DOHH2 (cell line): ENCODE data around the gene DUSP12.

Source experiments
- H3F3A ChIP-seq: fragments of 200-600 bp; sonication (generic), shearing (Covaris generic); 2 replicates; pipeline ENCODE4 v1.6.0; 2016; ENCODE audit warnings: antibody characterized with exemption, mild to moderate bottlenecking; ENCODE audit not compliant: control insufficient read depth, insufficient read depth
- H3K27ac ChIP-seq: fragments of 200-600 bp; sonication (generic); 2 replicates; pipeline ENCODE4 v1.5.1; 2014; ENCODE audit warnings: low read depth, mild to moderate bottlenecking, low read length, moderate library complexity
- H3K27me3 ChIP-seq: fragments of 200-600 bp; sonication (generic); 2 replicates; pipeline ENCODE4 v1.6.1; 2014; ENCODE audit warnings: mild to moderate bottlenecking, low read length, mixed read lengths; ENCODE audit not compliant: control insufficient read depth
- H3K36me3 ChIP-seq: fragments of 200-600 bp; sonication (generic); 2 replicates; pipeline ENCODE4 v1.6.1; 2014; ENCODE audit warnings: mild to moderate bottlenecking, low read length, moderate library complexity, mixed read lengths; ENCODE audit not compliant: control insufficient read depth
- H3K4me1 ChIP-seq: fragments of 200-600 bp; sonication (generic); 2 replicates; pipeline ENCODE4 v1.6.1; 2014; ENCODE audit warnings: mild to moderate bottlenecking, low read length, mixed read lengths; ENCODE audit not compliant: control insufficient read depth
- H3K4me2 ChIP-seq: fragments of 200-600 bp; sonication (generic); 2 replicates; pipeline ENCODE4 v1.6.0; 2014; ENCODE audit warnings: mild to moderate bottlenecking, low read length, moderate library complexity
- H3K4me3 ChIP-seq: fragments of 200-600 bp; sonication (generic); 2 replicates; pipeline ENCODE4 v1.5.1; 2014; ENCODE audit warnings: mild to moderate bottlenecking, low read length, mixed read lengths
- H3K79me2 ChIP-seq: fragments of 200-600 bp; sonication (generic); 2 replicates; pipeline ENCODE4 v1.6.1; 2014; ENCODE audit warnings: mild to moderate bottlenecking, low read length, mixed read lengths; ENCODE audit not compliant: control insufficient read depth
- H3K9me2 ChIP-seq: fragments of 200-600 bp; sonication (generic); replicated peaks from 2 replicates; pipeline ENCODE4 v1.6.1; 2014; ENCODE audit warnings: mild to moderate bottlenecking, low read length, mixed read lengths; ENCODE audit not compliant: control insufficient read depth
- H3K9me3 ChIP-seq: fragments of 200-600 bp; sonication (generic); 2 replicates; pipeline ENCODE4 v1.6.1; 2014; ENCODE audit warnings: antibody characterized with exemption, low read length, mixed read lengths; ENCODE audit not compliant: control insufficient read depth, insufficient read depth
- H4K20me1 ChIP-seq: fragments of 200-600 bp; sonication (generic); 2 replicates; pipeline ENCODE4 v1.6.0; 2014; ENCODE audit warnings: low read depth, mild to moderate bottlenecking, antibody characterized with exemption, low read length, moderate library complexity; ENCODE audit not compliant: control insufficient read depth, insufficient read depth
- EZH2phosphoT487 ChIP-seq: fragments of 200-600 bp; sonication (generic); IDR thresholded peaks from 2 replicates; pipeline ENCODE4 v1.6.1; 2017; ENCODE audit warnings: borderline replicate concordance, mild to moderate bottlenecking, antibody characterized with exemption, low read length, moderate library complexity, mixed read lengths
- TF ChIP-seq, protein P1 (sequence below): fragments of 200-600 bp; sonication (generic); IDR thresholded peaks from one replicate; pipeline ENCODE4 v1.5.1; 2014; ENCODE audit warnings: antibody characterized with exemption, mild to moderate bottlenecking, low read depth, low read length; ENCODE audit not compliant: poor library complexity, severe bottlenecking

Gene DUSP12

GRCh38 chr1:161773791-161774190, 24.2 kb downstream of the DUSP12 start:
- H3K4me1 ChIP-seq: peaks cover 32% of the 10 kb centered on the region
- TF ChIP-seq EZH2phosphoT487: no peak
- TF ChIP-seq, protein P1, sequence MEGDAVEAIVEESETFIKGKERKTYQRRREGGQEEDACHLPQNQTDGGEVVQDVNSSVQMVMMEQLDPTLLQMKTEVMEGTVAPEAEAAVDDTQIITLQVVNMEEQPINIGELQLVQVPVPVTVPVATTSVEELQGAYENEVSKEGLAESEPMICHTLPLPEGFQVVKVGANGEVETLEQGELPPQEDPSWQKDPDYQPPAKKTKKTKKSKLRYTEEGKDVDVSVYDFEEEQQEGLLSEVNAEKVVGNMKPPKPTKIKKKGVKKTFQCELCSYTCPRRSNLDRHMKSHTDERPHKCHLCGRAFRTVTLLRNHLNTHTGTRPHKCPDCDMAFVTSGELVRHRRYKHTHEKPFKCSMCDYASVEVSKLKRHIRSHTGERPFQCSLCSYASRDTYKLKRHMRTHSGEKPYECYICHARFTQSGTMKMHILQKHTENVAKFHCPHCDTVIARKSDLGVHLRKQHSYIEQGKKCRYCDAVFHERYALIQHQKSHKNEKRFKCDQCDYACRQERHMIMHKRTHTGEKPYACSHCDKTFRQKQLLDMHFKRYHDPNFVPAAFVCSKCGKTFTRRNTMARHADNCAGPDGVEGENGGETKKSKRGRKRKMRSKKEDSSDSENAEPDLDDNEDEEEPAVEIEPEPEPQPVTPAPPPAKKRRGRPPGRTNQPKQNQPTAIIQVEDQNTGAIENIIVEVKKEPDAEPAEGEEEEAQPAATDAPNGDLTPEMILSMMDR: no peak
- H4K20me1 ChIP-seq: 0 out of 2 replicates have a peak, but pooled peaks cover 9% of the 10 kb centered on the region
- H3K79me2 ChIP-seq: peaks cover 99% of the 10 kb centered on the region
- peaks cover 20% of the 10 kb centered on the region for H3K36me3 ChIP-seq
- no peak overlapping the region for H3K4me3 ChIP-seq
- H3K27ac ChIP-seq: no peak overlapping the region
- H3K27me3 ChIP-seq: no peaks in the 10 kb centered on the region
- no peaks in the 10 kb centered on the region for H3K9me3 ChIP-seq
- H3K4me2 ChIP-seq: no peak overlapping the region
- no peaks in the 10 kb centered on the region for H3K9me2 ChIP-seq
- H3F3A ChIP-seq: peaks cover 8% of the 10 kb centered on the region

DNA sequence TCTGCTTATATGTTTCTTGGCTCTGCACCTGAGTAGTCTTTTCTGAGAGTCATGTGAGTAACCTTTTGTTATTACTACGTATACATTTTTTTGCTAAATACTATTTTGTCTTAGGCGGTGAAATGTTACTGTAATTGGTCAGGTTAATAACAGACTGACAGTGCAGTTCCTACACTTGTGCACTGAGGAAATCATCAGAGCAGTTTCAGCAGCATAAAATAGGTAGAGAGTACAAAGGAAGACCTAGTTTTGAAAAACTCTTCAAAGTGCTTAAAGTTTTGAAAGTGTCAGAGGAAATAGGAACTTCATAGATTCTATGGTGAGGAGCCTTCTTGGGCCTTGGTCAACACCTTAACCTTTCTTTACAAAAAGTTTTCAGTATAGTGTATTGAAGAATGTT, 27.7 kb downstream of the DUSP12 start:
- Histone ChIP-seq H3K4me1 (peaks cover 35% of the 10 kb centered on the region), H3K4me3 (no peak overlapping the region), H3K9me3 (no peaks in the 10 kb centered on the region), H3K9me2 (no peaks in the 10 kb centered on the region), H3K27ac (no peak overlapping the region), H3F3A (peaks cover 8% of the 10 kb centered on the region), H4K20me1 (0 out of 2 replicates have a peak, but pooled peaks cover 9% of the 10 kb centered on the region), H3K36me3 (peaks cover 39% of the 10 kb centered on the region), H3K79me2 (peaks cover 77% of the 10 kb centered on the region), H3K4me2 (no peak overlapping the region), H3K27me3 (no peaks in the 10 kb centered on the region)
- TF ChIP-seq, protein P1: no peak
- TF ChIP-seq EZH2phosphoT487: no peak

- H3K27me3 ChIP-seq: no peaks in the 10 kb centered on the region
- H3K4me1 ChIP-seq: peaks cover 30% of the 10 kb centered on the region
- peak overlapping the region; percentile 26; the same call in 1 of the 2 replicates for H3K4me3 ChIP-seq
- H4K20me1 ChIP-seq: 0 out of 2 replicates have a peak, but pooled peaks cover 9% of the 10 kb centered on the region
- H3K36me3 ChIP-seq: peaks cover 49% of the 10 kb centered on the region
- peaks cover 65% of the 10 kb centered on the region for H3K79me2 ChIP-seq
- H3K9me2 ChIP-seq: no peaks in the 10 kb centered on the region
- peaks cover 8% of the 10 kb centered on the region for H3F3A ChIP-seq
- 0 out of 2 replicates have a peak overlapping the region, but pooled peaks have one; percentile 4 for H3K27ac ChIP-seq
- peak overlapping the region; percentile 34 for H3K4me2 ChIP-seq
- no peaks in the 10 kb centered on the region for H3K9me3 ChIP-seq
- TF ChIP-seq, protein P1: no peak
- no peak for TF ChIP-seq EZH2phosphoT487
Measured at GRCh38 chr1:161778522-161778921, 28.9 kb downstream of the DUSP12 start.
